H1 (cell line): ENCODE data around the gene SFXN4. TPM values are rescaled to one million over a fixed set of nuclear protein-coding genes. Genes with fewer than 3 reads are reported as not detected.

Experiments used
- CTCF ChIA-PET: fragments of 300-600 bp; sonication (Branson Sonifier 250); formaldehyde crosslinking; loops from one replicate; lab custom pipeline; 2021; ENCODE audit not compliant: partially characterized antibody; lab: Charles Lee
- POLR2A ChIA-PET: fragments of 300-600 bp; sonication (Branson Sonifier 250); formaldehyde crosslinking; loops from one replicate; lab custom pipeline; 2021; ENCODE audit warnings: inconsistent platforms; ENCODE audit not compliant: partially characterized antibody; lab: Charles Lee
- DNase-seq, 2 experiments: peaks; one replicate each; pipeline versions ENCODE4 v3.0.0 to v3.0.0-alpha.2; 2010 to 2022; ENCODE audit warnings: low spot score in 2 of 2, low read depth in 1 of 2, mixed read lengths in 1 of 2
- FAIRE-seq: peaks from 2 replicates; lab custom pipeline; 2011; peaks lifted over from hg19 to GRCh38; lab: Jason Lieb, UNC
- H2AFZ ChIP-seq: 2 replicates; pipeline ENCODE4 v1.8.1; 2012; ENCODE audit warnings: low read length, inconsistent platforms
- H2AK5ac ChIP-seq: 2 replicates; pipeline ENCODE4 v1.6.1; 2013; ENCODE audit warnings: low read depth, low read length
- H2BK120ac ChIP-seq: replicated peaks from 2 replicates; pipeline ENCODE3; 2013; ENCODE audit warnings: low read depth, low read length, inconsistent platforms
- H2BK12ac ChIP-seq: 2 replicates; pipeline ENCODE4 v1.6.1; 2013; ENCODE audit warnings: low read depth, low read length
- H2BK15ac ChIP-seq: 2 replicates; pipeline ENCODE4 v1.6.1; 2013; ENCODE audit warnings: low read length
- H2BK20ac ChIP-seq: 2 replicates; pipeline ENCODE4 v1.6.1; 2013; ENCODE audit warnings: low read length
- H2BK5ac ChIP-seq: 2 replicates; pipeline ENCODE4 v1.6.1; 2013; ENCODE audit warnings: low read depth, low read length
- H3K14ac ChIP-seq: 2 replicates; pipeline ENCODE4 v1.6.1; 2013; ENCODE audit warnings: inconsistent platforms; ENCODE audit not compliant: insufficient read length
- H3K18ac ChIP-seq: 2 replicates; pipeline ENCODE4 v1.6.1; 2013; ENCODE audit warnings: low read length; ENCODE audit errors: extremely low read depth
- H3K23ac ChIP-seq: 2 replicates; pipeline ENCODE4 v1.6.1; 2013; ENCODE audit warnings: inconsistent platforms; ENCODE audit not compliant: insufficient read length
- H3K23me2 ChIP-seq: 2 replicates; pipeline ENCODE4 v1.6.1; 2013; ENCODE audit warnings: low read depth, low read length
- H3K27ac ChIP-seq: 2 replicates; pipeline ENCODE4 v1.6.1; 2011; ENCODE audit warnings: low read depth, low read length, inconsistent platforms
- H3K27me3 ChIP-seq, 4 experiments: replicated peaks in 1 of 4; 1 replicate in 1 of 4; 2 replicates in 3 of 4; pipeline versions ENCODE4 v1.6.1 to v1.8.1; 2011 to 2013; ENCODE audit warnings: low read length in 3 of 4, mild to moderate bottlenecking in 3 of 4, inconsistent platforms in 2 of 4, mixed read lengths in 2 of 4, moderate library complexity in 1 of 4; ENCODE audit not compliant: control insufficient read depth in 3 of 4, insufficient read depth in 3 of 4; ENCODE audit errors: extremely low read depth in 1 of 4
- H3K36me3 ChIP-seq, 4 experiments: 2 replicates each; pipeline versions ENCODE4 v1.6.1 to v1.8.1; 2011 to 2013; ENCODE audit warnings: mild to moderate bottlenecking in 4 of 4, low read length in 3 of 4, moderate library complexity in 2 of 4, control low read depth in 1 of 4, inconsistent platforms in 1 of 4; ENCODE audit not compliant: insufficient read depth in 4 of 4, control insufficient read depth in 2 of 4
- H3K4ac ChIP-seq: replicated peaks from 2 replicates; pipeline ENCODE3; 2013; ENCODE audit warnings: low read length, low read depth, mixed read lengths, inconsistent platforms; ENCODE audit not compliant: insufficient read length
- H3K4me1 ChIP-seq, 4 experiments: replicated peaks in 1 of 4; 1 replicate in 1 of 4; 2 replicates in 3 of 4; pipeline versions ENCODE4 v1.6.1 to v1.8.1; 2011 to 2013; ENCODE audit warnings: low read length in 3 of 4, inconsistent platforms in 2 of 4, mixed read lengths in 1 of 4; ENCODE audit not compliant: insufficient read depth in 4 of 4, control insufficient read depth in 3 of 4
- H3K4me2 ChIP-seq, 2 experiments: 2 replicates each; pipeline versions ENCODE4 v1.6.1 to v1.8.1; 2011 to 2013; ENCODE audit warnings: low read depth in 2 of 2, low read length in 2 of 2, control low read depth in 1 of 2, inconsistent platforms in 1 of 2, mild to moderate bottlenecking in 1 of 2; ENCODE audit not compliant: insufficient read depth in 1 of 2
- H3K4me3 ChIP-seq, 4 experiments: fragments of 200-600, 300-600 bp in 1 of 4; sonication (generic), shearing (Covaris generic), sonication (Bioruptor Twin) in 1 of 4; 2 replicates each; pipeline versions ENCODE4 v1.5.1 to v1.8.1; 2011 to 2016; ENCODE audit warnings: low read length in 4 of 4, low read depth in 3 of 4, control low read depth in 2 of 4, inconsistent platforms in 2 of 4, mild to moderate bottlenecking in 2 of 4, mixed read lengths in 1 of 4, moderate library complexity in 1 of 4; ENCODE audit not compliant: insufficient read depth in 2 of 4; ENCODE audit errors: extremely low read depth in 1 of 4
- H3K56ac ChIP-seq: replicated peaks from 2 replicates; pipeline ENCODE3; 2013; ENCODE audit warnings: low read depth, mild to moderate bottlenecking, mixed read lengths, low read length, inconsistent platforms; ENCODE audit not compliant: insufficient read length
- H3K79me1 ChIP-seq: 2 replicates; pipeline ENCODE4 v1.6.1; 2013; ENCODE audit warnings: low read depth, low read length, control low read depth
- H3K79me2 ChIP-seq, 2 experiments: 2 replicates each; pipeline versions ENCODE4 v1.6.1 to v1.8.1; 2012 to 2013; ENCODE audit warnings: low read length in 2 of 2, mild to moderate bottlenecking in 2 of 2, inconsistent platforms in 1 of 2; ENCODE audit not compliant: insufficient read depth in 2 of 2, control insufficient read depth in 1 of 2
- H3K9ac ChIP-seq, 4 experiments: replicated peaks in 1 of 4; 1 replicate in 1 of 4; 2 replicates in 3 of 4; pipeline versions ENCODE4 v1.6.1 to v1.8.1; 2011 to 2013; ENCODE audit warnings: low read depth in 3 of 4, low read length in 3 of 4, control low read depth in 2 of 4, mild to moderate bottlenecking in 2 of 4, moderate library complexity in 2 of 4, inconsistent platforms in 1 of 4; ENCODE audit errors: extremely low read depth in 1 of 4
- H3K9me3 ChIP-seq, 2 experiments: 2 replicates each; pipeline versions ENCODE4 v1.6.1 to v1.8.1; 2012 to 2013; ENCODE audit warnings: mild to moderate bottlenecking in 2 of 2, moderate library complexity in 2 of 2, control low read depth in 1 of 2, inconsistent platforms in 1 of 2, low read depth in 1 of 2, low read length in 1 of 2, mixed read lengths in 1 of 2; ENCODE audit not compliant: insufficient read depth in 2 of 2
- H4K20me1 ChIP-seq, 2 experiments: replicated peaks in 1 of 2; 2 replicates each; pipeline versions ENCODE3 to v1.8.1; 2011 to 2013; ENCODE audit warnings: inconsistent platforms in 2 of 2, low read length in 2 of 2, mild to moderate bottlenecking in 1 of 2; ENCODE audit not compliant: insufficient read depth in 2 of 2, control insufficient read depth in 1 of 2
- H4K5ac ChIP-seq: 2 replicates; pipeline ENCODE4 v1.6.1; 2013; ENCODE audit warnings: low read length, low read depth, mixed read lengths, inconsistent platforms; ENCODE audit not compliant: insufficient read length
- H4K8ac ChIP-seq: 2 replicates; pipeline ENCODE4 v1.8.0; 2013; ENCODE audit warnings: mild to moderate bottlenecking, moderate library complexity, low read length, inconsistent platforms; ENCODE audit not compliant: insufficient read depth; ENCODE audit errors: extremely low read depth
- H4K91ac ChIP-seq: replicated peaks from 2 replicates; pipeline ENCODE3; 2013; ENCODE audit warnings: low read length, mixed read lengths, inconsistent platforms; ENCODE audit not compliant: insufficient read length
- ATF2 ChIP-seq: IDR thresholded peaks from 2 replicates; pipeline ENCODE4 v1.6.1; 2012; ENCODE audit warnings: low read length, inconsistent platforms
- CBX8 ChIP-seq: fragments of 300-800, 300-1000 bp; sonication (generic); IDR thresholded peaks from 2 replicates; pipeline ENCODE4 v1.7.1; 2016; ENCODE audit warnings: low read depth, low read length, borderline replicate concordance
- CEBPB ChIP-seq: IDR thresholded peaks from 2 replicates; pipeline ENCODE4 v1.6.1; 2012; ENCODE audit warnings: low read depth, low read length
- CHD1 ChIP-seq: IDR thresholded peaks from 2 replicates; pipeline ENCODE4 v1.6.1; 2012; ENCODE audit warnings: low read depth, low read length, improper control_type of control experiment
- CHD2 ChIP-seq: IDR thresholded peaks from 2 replicates; pipeline ENCODE4 v1.6.1; 2012; ENCODE audit warnings: low read length, improper control_type of control experiment
- CREB1 ChIP-seq: IDR thresholded peaks from 2 replicates; pipeline ENCODE4 v1.6.1; 2012; ENCODE audit warnings: inconsistent platforms
- EGR1 ChIP-seq: IDR thresholded peaks from 2 replicates; pipeline ENCODE4 v1.6.1; 2011; ENCODE audit warnings: low read depth, low read length, borderline replicate concordance
- EP300 ChIP-seq, 2 experiments: IDR thresholded peaks; 1 replicate in 1 of 2; 2 replicates in 1 of 2; pipeline ENCODE4 v1.6.1; 2011 to 2012; ENCODE audit warnings: low read depth in 2 of 2, low read length in 2 of 2, mild to moderate bottlenecking in 2 of 2, borderline replicate concordance in 1 of 2, inconsistent platforms in 1 of 2, moderate library complexity in 1 of 2
- MAX ChIP-seq: IDR thresholded peaks from 2 replicates; pipeline ENCODE4 v1.6.1; 2012; ENCODE audit warnings: inconsistent platforms
- POLR2A ChIP-seq, 2 experiments: IDR thresholded peaks; 1 replicate in 1 of 2; 2 replicates in 1 of 2; pipeline ENCODE4 v1.6.1; 2011; ENCODE audit warnings: low read depth in 2 of 2, low read length in 2 of 2, mild to moderate bottlenecking in 2 of 2; ENCODE audit errors: control extremely low read depth in 1 of 2
- RBBP5 ChIP-seq: IDR thresholded peaks from 2 replicates; pipeline ENCODE4 v1.7.1; 2012; ENCODE audit warnings: low read depth, mild to moderate bottlenecking, inconsistent platforms, low read length, moderate library complexity, borderline replicate concordance
- SP4 ChIP-seq: IDR thresholded peaks from 2 replicates; pipeline ENCODE4 v1.6.1; 2012; ENCODE audit warnings: low read length, inconsistent platforms
- TCF12 ChIP-seq: IDR thresholded peaks from 2 replicates; pipeline ENCODE4 v1.6.1; 2011; ENCODE audit warnings: low read depth, mild to moderate bottlenecking, low read length
- ZNF274 ChIP-seq: IDR thresholded peaks from 2 replicates; pipeline ENCODE4 v1.7.0; 2012; ENCODE audit warnings: low read length, borderline replicate concordance; ENCODE audit errors: extremely low read depth
- WGBS, 2 experiments: shearing (Covaris generic) in 1 of 2; methylation state at CpG; one replicate each; pipeline versions ENCODE4 v1.1.6 to v1.1.7; 2013 to 2015; ENCODE audit warnings: low lambda C conversion rate in 2 of 2, mixed read lengths in 2 of 2, inconsistent platforms in 1 of 2, low coverage in 1 of 2, missing lambda C conversion rate in 1 of 2; ENCODE audit not compliant: insufficient replicate concordance in 2 of 2, insufficient coverage in 1 of 2, insufficient read length in 1 of 2; ENCODE audit errors: extremely low coverage in 1 of 2, missing lambda C conversion rate in 1 of 2; 5-methylcytosine and 5-hydroxymethylcytosine counted together
- polyA plus RNA-seq, 7 experiments: library from polyadenylated mRNA; depleted of rRNA in 3 of 7; stranded (reverse) in 5 of 7; unstranded in 2 of 7; fragments of >200 nt in 5 of 7; fragments of 200-250 nt in 2 of 7; gene quantifications; 1 replicate in 5 of 7; 2 replicates in 1 of 7; 4 replicates in 1 of 7; pipeline versions ENCODE4 v1.2.1 to v1.2.3, GENCODE V29; 2011 to 2013; ENCODE audit warnings: missing spikeins in 2 of 7, mixed read lengths in 2 of 7
- total RNA-seq: library from RNA; stranded (reverse); fragmentation: NEBNext Ultra II Directional; extraction: Animal tissue kit (Norgen Biotek cat#: 25700); gene quantifications from 2 replicates; pipeline ENCODE4 v1.2.1, GENCODE V29; 2021

Gene SFXN4
- total and polyA plus RNA-seq, 2 of the 8 experiments (the other 6 are each of a cell fraction or from before 2014, with no cell fraction given), result 15.4 to 21.6 TPM

- H3K36me3 ChIP-seq, result peaks cover 0 to 16% (median 7%) of the 10 kb centered on the region in 4 experiments; a peak in 5 of 8 replicates
- no peak overlapping the region for H3K4me2 ChIP-seq
- H2AK5ac ChIP-seq, result no peak overlapping the region
- H3K4me3 ChIP-seq, result no peak overlapping the region
- H3K23ac ChIP-seq, result no peak overlapping the region
- H4K20me1 ChIP-seq, result peaks cover 0 to 3% of the 10 kb centered on the region in 2 experiments
- no peaks in the 10 kb centered on the region for H3K9me3 ChIP-seq
- H4K8ac ChIP-seq, result no peak overlapping the region
- no peak overlapping the region for H3K27ac ChIP-seq
- H3K4ac ChIP-seq, result no peak overlapping the region
- ChIA-PET CTCF (interaction anchor here (1.3 to 4.2 kb wide), 3 partner anchors 13 to 55 kb away, joined by 4 to 15 read pairs (median 4); no protein-coding TSS in a partner anchor), POLR2A (interaction anchor here (1.3 to 1.8 kb wide), 2 partner anchors 8 to 12 kb away, joined by 3 to 10 read pairs; no protein-coding TSS in a partner anchor)
- H3K79me2 ChIP-seq, result no peaks in the 10 kb centered on the region
- no peak overlapping the region for H3K14ac ChIP-seq
- no peak overlapping the region for H3K9ac ChIP-seq
- H2BK5ac ChIP-seq, result no peak overlapping the region
- H2BK15ac ChIP-seq, result no peak overlapping the region
- no peak for DNase-seq
- H3K4me1 ChIP-seq, result no peaks in the 10 kb centered on the region
- no peak overlapping the region for H2BK120ac ChIP-seq
- WGBS, 2 experiments, result 89% methylated on average over 5 of the region's 5 CpGs; no CpG with 5 or more reads in 1 of the 2 experiments
- H3K18ac ChIP-seq, result no peak overlapping the region
- H3K79me1 ChIP-seq, result no peaks in the 10 kb centered on the region
- no peaks in the 10 kb centered on the region for H3K27me3 ChIP-seq
- no peak overlapping the region for H2BK12ac ChIP-seq
- H4K91ac ChIP-seq, result no peak overlapping the region
- no peak overlapping the region for H2AFZ ChIP-seq
- no peak overlapping the region for H2BK20ac ChIP-seq
- H3K56ac ChIP-seq, result no peak overlapping the region
- no peak for FAIRE-seq
- H4K5ac ChIP-seq, result no peak overlapping the region
- H3K23me2 ChIP-seq, result no peaks in the 10 kb centered on the region
- TF ChIP-seq RBBP5 (no peak), ZNF274 (no peak), SP4 (no peak), POLR2A (IDR thresholded peaks at IDR 0.05; ENCODE audit: control extremely low read depth in 1 of 2, low read depth in 2 of 2, low read length in 2 of 2) (no peak), EGR1 (no peak), CHD1 (no peak), TCF12 (no peak), CEBPB (no peak), CREB1 (no peak), ATF2 (no peak), EP300 (IDR thresholded peaks at IDR 0.05; ENCODE audit: borderline replicate concordance in 1 of 2, low read depth in 2 of 2, low read length in 2 of 2) (no peak), CBX8 (no peak), CHD2 (no peak), MAX (no peak)
Measured at GRCh38 chr10:119153041-119153440, 12.5 kb downstream of the SFXN4 start.
